GM23338 (cell line): ENCODE measurements around the gene ENOX1. TPM values are rescaled to one million over a fixed set of nuclear protein-coding genes. Genes with fewer than 3 reads are reported as not detected.

ENCODE experiments used
- ATAC-seq: fragments of 200-7000 bp; cut with Tn5 transposase; 3 replicates; pipeline ENCODE4 v1.9.1; 2020
- DNase-seq: peaks from one replicate; pipeline ENCODE4 v3.0.0-alpha.2; 2015; ENCODE audit warnings: low spot score
- H2AFZ ChIP-seq: fragments of 200-600 bp; sonication (generic); 2 replicates; pipeline ENCODE4 v1.8.0; 2016; ENCODE audit warnings: antibody characterized with exemption, mild to moderate bottlenecking, moderate library complexity
- H3F3A ChIP-seq: fragments of 200-600 bp; sonication (generic); replicated peaks from 2 replicates; pipeline ENCODE4 v1.8.0; 2017; ENCODE audit warnings: antibody characterized with exemption, mixed run types, low read depth
- H3K27ac ChIP-seq: fragments of 200-600 bp; sonication (generic); 2 replicates; pipeline ENCODE4 v1.6.1; 2016; ENCODE audit warnings: low read depth
- H3K27me3 ChIP-seq: fragments of 200-600 bp; sonication (generic); 2 replicates; pipeline ENCODE4 v1.8.0; 2016; ENCODE audit warnings: mild to moderate bottlenecking, mixed run types, moderate library complexity; ENCODE audit not compliant: insufficient read depth
- H3K36me3 ChIP-seq: fragments of 200-600 bp; sonication (generic); 2 replicates; pipeline ENCODE4 v1.8.0; 2016; ENCODE audit warnings: mild to moderate bottlenecking; ENCODE audit not compliant: insufficient read depth
- H3K4me1 ChIP-seq: fragments of 200-600 bp; sonication (generic); 2 replicates; pipeline ENCODE4 v1.8.0; 2016; ENCODE audit warnings: mild to moderate bottlenecking, moderate library complexity; ENCODE audit not compliant: insufficient read depth
- H3K4me2 ChIP-seq: fragments of 200-600 bp; sonication (generic); 2 replicates; pipeline ENCODE4 v1.7.1; 2017; ENCODE audit warnings: mixed run types
- H3K4me3 ChIP-seq: fragments of 200-600 bp; sonication (generic); 2 replicates; pipeline ENCODE4 v1.6.1; 2016; ENCODE audit warnings: mixed run types
- H3K79me2 ChIP-seq: fragments of 200-600 bp; sonication (generic); replicated peaks from 2 replicates; pipeline ENCODE4 v1.8.0; 2017; ENCODE audit warnings: mild to moderate bottlenecking; ENCODE audit not compliant: insufficient read depth
- H3K9me2 ChIP-seq: fragments of 200-600 bp; sonication (generic); 2 replicates; pipeline ENCODE4 v1.8.0; 2017; ENCODE audit not compliant: insufficient read depth
- H4K20me1 ChIP-seq: fragments of 200-600 bp; sonication (generic); replicated peaks from 2 replicates; pipeline ENCODE4 v1.8.0; 2017; ENCODE audit warnings: mild to moderate bottlenecking; ENCODE audit not compliant: insufficient read depth
- H3K27ac Mint-ChIP-seq: 2 replicates; pipeline ENCODE4 v1.8.0; 2020; ENCODE audit warnings: inconsistent platforms, mild to moderate bottlenecking, moderate library complexity, mixed read lengths
- H3K27me3 Mint-ChIP-seq: 3 replicates; pipeline ENCODE4 v1.8.0; 2022; ENCODE audit warnings: low read depth, mild to moderate bottlenecking, moderate library complexity, mixed read lengths, inconsistent platforms; ENCODE audit not compliant: insufficient read depth, poor library complexity
- H3K36me3 Mint-ChIP-seq: 3 replicates; pipeline ENCODE4 v1.8.0; 2021; ENCODE audit warnings: low read depth, mild to moderate bottlenecking, inconsistent platforms, moderate library complexity, mixed read lengths
- H3K4me1 Mint-ChIP-seq: 3 replicates; pipeline ENCODE4 v1.8.0; 2020; ENCODE audit warnings: mild to moderate bottlenecking, inconsistent platforms, mixed read lengths
- H3K4me3 Mint-ChIP-seq: 3 replicates; pipeline ENCODE4 v1.8.0; 2021; ENCODE audit warnings: moderate library complexity, mild to moderate bottlenecking, inconsistent platforms, mixed read lengths
- H3K9me3 Mint-ChIP-seq: 3 replicates; pipeline ENCODE4 v1.8.0; 2020; ENCODE audit warnings: moderate library complexity, mild to moderate bottlenecking, inconsistent platforms, mixed read lengths
- CREB1 ChIP-seq: fragments of 250-450 bp; sonication (Bioruptor Pico); IDR thresholded peaks from 2 replicates; pipeline ENCODE4 v1.5.0; 2020; ENCODE audit warnings: low read depth, mild to moderate bottlenecking, moderate library complexity
- CTCF ChIP-seq, 2 experiments: fragments of 200-600 bp in 1 of 2; sonication (generic) in 1 of 2; conservative IDR thresholded peaks; 2 replicates each; pipeline versions ENCODE4 v1.5.1 to v1.6.1; 2016 to 2017; ENCODE audit warnings: antibody characterized with exemption in 2 of 2, low read depth in 2 of 2, mild to moderate bottlenecking in 2 of 2, moderate library complexity in 1 of 2
- ETS1 ChIP-seq: IDR thresholded peaks from 2 replicates; pipeline ENCODE4 v1.6.1; 2016; ENCODE audit warnings: antibody characterized with exemption
- EZH2 ChIP-seq: fragments of 200-600 bp; sonication (generic); IDR thresholded peaks from one replicate; pipeline ENCODE4 v1.8.0; 2017; ENCODE audit warnings: antibody characterized with exemption, mild to moderate bottlenecking, low read depth; ENCODE audit not compliant: unreplicated experiment
- EZH2phosphoT487 ChIP-seq: fragments of 200-600 bp; sonication (generic); IDR thresholded peaks from one replicate; pipeline ENCODE4 v1.8.1; 2018; ENCODE audit warnings: antibody characterized with exemption; ENCODE audit not compliant: unreplicated experiment
- JUNB ChIP-seq: IDR thresholded peaks from one replicate; pipeline ENCODE4 v1.6.1; 2016; ENCODE audit warnings: antibody characterized with exemption; ENCODE audit not compliant: unreplicated experiment
- NANOG ChIP-seq: IDR thresholded peaks from 2 replicates; pipeline ENCODE4 v1.6.1; 2016; ENCODE audit warnings: antibody characterized with exemption, borderline replicate concordance
- POLR2AphosphoS5 ChIP-seq: IDR thresholded peaks from 2 replicates; pipeline ENCODE4 v1.6.1; 2016; ENCODE audit warnings: antibody characterized with exemption, low read depth
- REST ChIP-seq: IDR thresholded peaks from one replicate; pipeline ENCODE4 v1.6.1; 2018; ENCODE audit warnings: antibody characterized with exemption; ENCODE audit not compliant: unreplicated experiment
- STAT1 ChIP-seq: IDR thresholded peaks from one replicate; pipeline ENCODE4 v1.6.1; 2016; ENCODE audit warnings: antibody characterized with exemption; ENCODE audit not compliant: unreplicated experiment
- ZNF114 ChIP-seq: fragments of 250-450 bp; sonication (Bioruptor Pico); IDR thresholded peaks from 2 replicates; pipeline ENCODE4 v1.5.0; 2020; ENCODE audit warnings: mild to moderate bottlenecking, moderate library complexity
- ZNF331 ChIP-seq: fragments of 250-450 bp; sonication (Bioruptor Pico); IDR thresholded peaks from 2 replicates; pipeline ENCODE4 v1.5.0; 2020; ENCODE audit warnings: low read depth, mild to moderate bottlenecking, moderate library complexity
- ZNF462 ChIP-seq: fragments of 250-450 bp; sonication (Bioruptor Pico); IDR thresholded peaks from 2 replicates; pipeline ENCODE4 v1.5.0; 2020; ENCODE audit warnings: mild to moderate bottlenecking, moderate library complexity
- polyA plus RNA-seq: library from polyadenylated mRNA; unstranded; fragments of >200 nt; fragmentation: Nextera tagmentation; extraction: Ambion mirVana; gene quantifications from 2 replicates; pipeline ENCODE4 v1.2.1, GENCODE V29; 2016
- total RNA-seq: library from RNA; depleted of rRNA; stranded (reverse); fragments of >200 nt; shearing (Covaris generic); gene quantifications from 2 replicates; pipeline ENCODE4 v1.2.3, GENCODE V29; 2014

Gene ENOX1
- total and polyA plus RNA-seq, 2 experiments from 2014 or later, result 0.66 to 0.81 TPM

- Mint-ChIP-seq H3K4me3 (no peak overlapping the region), H3K36me3 (no peaks in the 10 kb centered on the region), H3K4me1 (peaks cover 4% of the 10 kb centered on the region), H3K9me3 (no peaks in the 10 kb centered on the region), H3K27ac (no peak overlapping the region), H3K27me3 (peaks cover 2% of the 10 kb centered on the region)
- no peak for DNase-seq
- H3F3A ChIP-seq, result no peaks in the 10 kb centered on the region
- no peaks in the 10 kb centered on the region for H3K36me3 ChIP-seq
- no peaks in the 10 kb centered on the region for H3K9me2 ChIP-seq
- H3K79me2 ChIP-seq, result no peaks in the 10 kb centered on the region
- no peaks in the 10 kb centered on the region for H3K27me3 ChIP-seq
- no peak overlapping the region for H2AFZ ChIP-seq
- H3K4me3 ChIP-seq, result no peak overlapping the region
- no peak overlapping the region for H3K27ac ChIP-seq
- H3K4me2 ChIP-seq, result no peak overlapping the region
- TF ChIP-seq EZH2 (no peak), STAT1 (no peak), JUNB (no peak), ZNF114 (CRISPR knock-in tag) (no peak), POLR2AphosphoS5 (no peak), NANOG (no peak), REST (no peak), ZNF462 (CRISPR knock-in tag) (no peak), CREB1 (CRISPR knock-in tag) (no peak), ETS1 (no peak), EZH2phosphoT487 (no peak), CTCF (conservative IDR thresholded peaks at IDR 0.05; ENCODE audit: low read depth in 2 of 2) (no peak), ZNF331 (CRISPR knock-in tag) (no peak)
- H3K4me1 ChIP-seq, result no peaks in the 10 kb centered on the region
- ATAC-seq, result no peak
- no peaks in the 10 kb centered on the region for H4K20me1 ChIP-seq
These were observed 541.3 kb downstream of the ENOX1 start for GRCh38 chr13:43245374-43245964.
